ENCODE data around the gene FAM117A. TPM values are rescaled to one million over a fixed set of nuclear protein-coding genes. Genes with fewer than 3 reads are reported as not detected.

FAM117A gene
- total RNA-seq, 1 donor from 2014 or later: 16.5 TPM

DNA sequence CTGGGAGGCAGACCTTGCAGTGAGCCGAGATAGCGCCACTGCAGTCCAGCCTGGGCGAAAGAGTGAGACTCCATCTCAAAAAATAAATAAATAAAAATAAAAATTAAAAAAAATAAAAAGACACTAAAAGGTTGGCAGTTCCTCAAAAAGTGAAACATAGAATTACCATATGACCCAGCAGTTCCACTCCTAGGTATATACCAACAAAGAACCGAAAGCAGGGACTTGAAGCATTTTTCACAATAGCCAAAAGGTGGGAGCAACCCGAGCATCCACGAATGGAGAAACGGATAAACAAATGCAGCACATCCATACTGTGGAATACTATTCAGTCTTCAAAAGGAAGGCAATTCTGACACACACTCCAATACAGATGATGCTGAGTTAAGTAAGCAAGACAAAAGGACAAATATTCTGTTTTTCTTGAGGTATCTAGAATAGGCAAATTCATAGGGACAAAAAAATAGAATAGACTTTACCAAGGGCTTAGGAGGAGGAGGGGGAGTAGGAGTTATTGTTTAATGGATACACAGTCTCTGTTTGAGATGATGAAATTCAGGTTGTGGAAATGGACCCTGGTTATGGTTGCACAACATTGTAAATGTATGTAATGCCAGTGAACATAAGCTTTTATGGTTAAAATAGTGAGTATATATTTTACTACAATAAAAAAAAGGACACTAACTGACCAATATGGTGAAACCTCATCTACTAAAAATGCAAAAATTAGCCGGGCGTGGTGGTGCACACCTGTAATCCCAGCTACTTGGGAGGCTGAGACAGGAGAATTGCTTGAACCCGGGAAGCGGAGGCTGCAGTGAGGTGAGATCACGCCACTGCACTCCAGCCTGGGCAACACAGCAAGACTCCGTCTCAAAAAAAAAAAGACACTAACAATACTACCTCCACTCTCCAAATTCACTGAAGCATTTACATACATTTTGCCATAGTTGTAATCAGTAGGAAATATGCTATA lies 29.1 kb downstream of the FAM117A start:
- Mint-ChIP-seq H3K4me3 (no peak overlapping the region), H3K27me3 (ENCODE audit: low read depth) (no peaks in the 10 kb centered on the region), H3K36me3 (peaks cover 4% of the 10 kb centered on the region), H3K4me1 (peaks cover 5% of the 10 kb centered on the region), H3K9me3 (no peaks in the 10 kb centered on the region), H3K27ac (no peak overlapping the region)
- TF ChIP-seq, protein P1, sequence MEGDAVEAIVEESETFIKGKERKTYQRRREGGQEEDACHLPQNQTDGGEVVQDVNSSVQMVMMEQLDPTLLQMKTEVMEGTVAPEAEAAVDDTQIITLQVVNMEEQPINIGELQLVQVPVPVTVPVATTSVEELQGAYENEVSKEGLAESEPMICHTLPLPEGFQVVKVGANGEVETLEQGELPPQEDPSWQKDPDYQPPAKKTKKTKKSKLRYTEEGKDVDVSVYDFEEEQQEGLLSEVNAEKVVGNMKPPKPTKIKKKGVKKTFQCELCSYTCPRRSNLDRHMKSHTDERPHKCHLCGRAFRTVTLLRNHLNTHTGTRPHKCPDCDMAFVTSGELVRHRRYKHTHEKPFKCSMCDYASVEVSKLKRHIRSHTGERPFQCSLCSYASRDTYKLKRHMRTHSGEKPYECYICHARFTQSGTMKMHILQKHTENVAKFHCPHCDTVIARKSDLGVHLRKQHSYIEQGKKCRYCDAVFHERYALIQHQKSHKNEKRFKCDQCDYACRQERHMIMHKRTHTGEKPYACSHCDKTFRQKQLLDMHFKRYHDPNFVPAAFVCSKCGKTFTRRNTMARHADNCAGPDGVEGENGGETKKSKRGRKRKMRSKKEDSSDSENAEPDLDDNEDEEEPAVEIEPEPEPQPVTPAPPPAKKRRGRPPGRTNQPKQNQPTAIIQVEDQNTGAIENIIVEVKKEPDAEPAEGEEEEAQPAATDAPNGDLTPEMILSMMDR (IDR thresholded peaks at IDR 0.05; ENCODE audit: unreplicated experiment): no peak
- no peak for DNase-seq (ENCODE audit: low spot score in 2 of 2, unreplicated experiment in 2 of 2)

DNA sequence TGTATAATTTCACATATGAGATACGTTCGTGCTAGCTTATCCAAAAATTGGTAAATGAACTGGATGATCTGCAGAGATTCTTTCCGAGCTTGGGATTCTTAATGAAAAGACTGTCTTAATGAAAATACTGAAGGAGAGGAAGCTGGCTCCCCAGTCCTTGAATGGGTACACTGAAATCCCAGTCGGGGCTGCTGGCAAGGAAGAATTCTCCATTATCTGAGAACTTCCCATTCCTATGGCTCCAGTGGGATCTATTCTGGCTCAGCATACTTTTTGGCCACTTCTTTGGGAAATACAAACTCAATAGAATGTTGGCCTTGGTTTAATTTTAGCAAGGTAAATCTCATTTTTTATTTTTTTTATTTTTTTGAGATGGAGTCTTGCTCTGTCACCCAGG lies 32.5 kb downstream of the FAM117A start:
- TF ChIP-seq, protein P1 (IDR thresholded peaks at IDR 0.05; ENCODE audit: unreplicated experiment): no peak
- H3K4me3 Mint-ChIP-seq: no peak overlapping the region
- no peak overlapping the region for H3K27ac Mint-ChIP-seq
- H3K36me3 Mint-ChIP-seq: peaks cover 4% of the 10 kb centered on the region
- H3K9me3 Mint-ChIP-seq: no peaks in the 10 kb centered on the region
- H3K27me3 Mint-ChIP-seq (ENCODE audit: low read depth): no peaks in the 10 kb centered on the region
- H3K4me1 Mint-ChIP-seq: no peaks in the 10 kb centered on the region
- no peak for DNase-seq (ENCODE audit: low spot score in 2 of 2, unreplicated experiment in 2 of 2)

DNA sequence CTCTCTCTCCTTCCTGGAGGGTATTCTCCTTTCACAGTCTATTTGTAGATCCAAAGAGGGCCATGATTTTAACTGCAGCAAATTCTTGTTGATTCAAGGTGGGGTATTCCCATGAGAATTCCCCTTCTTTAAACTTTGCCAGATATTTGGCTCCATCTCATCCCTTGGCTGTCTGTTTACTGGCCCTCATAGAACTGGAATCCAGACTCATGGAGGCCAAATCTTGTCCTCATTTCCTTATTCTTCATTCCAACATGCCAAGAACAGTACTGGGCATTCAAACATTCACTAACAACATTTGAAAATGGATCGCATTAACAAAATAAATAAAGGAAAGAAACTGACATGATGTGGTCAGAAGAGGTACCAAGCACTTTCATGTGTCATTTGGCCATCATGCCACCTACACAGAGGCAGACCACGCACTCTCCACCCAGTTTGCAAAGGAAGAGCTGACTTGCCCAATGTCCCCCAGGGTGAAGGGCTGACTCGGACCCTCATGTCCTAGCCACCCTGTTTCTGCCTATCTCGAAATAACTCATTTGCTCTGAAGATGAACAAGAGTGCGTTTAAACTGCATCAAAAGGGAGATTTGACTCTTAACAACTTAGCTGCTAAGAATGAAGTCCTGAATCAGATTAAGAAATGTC lies 33.0 kb downstream of the FAM117A start:
- H3K27ac Mint-ChIP-seq: no peak overlapping the region
- no peaks in the 10 kb centered on the region for H3K4me1 Mint-ChIP-seq
- TF ChIP-seq, protein P1 (IDR thresholded peaks at IDR 0.05; ENCODE audit: unreplicated experiment): no peak
- H3K4me3 Mint-ChIP-seq: no peak overlapping the region
- H3K36me3 Mint-ChIP-seq: peaks cover 5% of the 10 kb centered on the region
- H3K9me3 Mint-ChIP-seq: no peaks in the 10 kb centered on the region
- no peaks in the 10 kb centered on the region for H3K27me3 Mint-ChIP-seq (ENCODE audit: low read depth)
- DNase-seq (ENCODE audit: low spot score in 2 of 2, unreplicated experiment in 2 of 2): no peak

DNA sequence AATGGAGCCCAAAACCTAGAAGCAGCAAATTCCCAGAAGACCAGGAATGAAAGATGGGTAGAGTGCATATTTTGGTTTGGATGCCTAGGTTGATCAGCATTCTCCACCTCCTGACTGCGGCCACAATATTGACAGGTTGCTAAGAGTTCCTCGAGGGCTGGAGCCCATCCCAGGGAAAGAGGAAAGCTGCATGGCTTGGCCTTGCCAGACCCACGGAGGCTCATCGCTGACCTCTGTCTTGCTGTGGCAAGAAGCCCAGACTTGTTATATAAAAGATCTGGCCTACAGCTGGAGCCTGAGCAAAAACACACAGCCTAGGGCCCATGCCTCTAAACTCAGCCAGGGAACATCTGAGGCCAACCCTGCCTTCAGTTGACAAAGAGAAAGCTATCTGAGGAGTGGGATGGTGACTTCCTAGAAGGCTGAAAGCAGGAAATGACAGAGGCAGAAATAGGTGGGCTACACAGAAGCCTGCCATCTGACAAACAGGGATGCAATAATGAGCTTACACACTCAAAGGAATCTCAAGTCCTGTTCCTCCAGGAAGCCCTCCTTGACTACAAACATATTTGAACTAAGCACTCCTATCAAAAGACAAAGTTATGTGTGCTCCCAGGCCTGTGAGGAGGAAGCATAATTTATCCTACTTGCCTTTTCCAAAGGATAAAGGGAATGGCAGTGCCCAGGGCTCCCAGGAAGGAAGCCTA lies 33.7 kb downstream of the FAM117A start:
- H3K27ac Mint-ChIP-seq: no peak overlapping the region
- no peak for DNase-seq (ENCODE audit: low spot score in 2 of 2, unreplicated experiment in 2 of 2)
- TF ChIP-seq, protein P1 (IDR thresholded peaks at IDR 0.05; ENCODE audit: unreplicated experiment): no peak

DNA sequence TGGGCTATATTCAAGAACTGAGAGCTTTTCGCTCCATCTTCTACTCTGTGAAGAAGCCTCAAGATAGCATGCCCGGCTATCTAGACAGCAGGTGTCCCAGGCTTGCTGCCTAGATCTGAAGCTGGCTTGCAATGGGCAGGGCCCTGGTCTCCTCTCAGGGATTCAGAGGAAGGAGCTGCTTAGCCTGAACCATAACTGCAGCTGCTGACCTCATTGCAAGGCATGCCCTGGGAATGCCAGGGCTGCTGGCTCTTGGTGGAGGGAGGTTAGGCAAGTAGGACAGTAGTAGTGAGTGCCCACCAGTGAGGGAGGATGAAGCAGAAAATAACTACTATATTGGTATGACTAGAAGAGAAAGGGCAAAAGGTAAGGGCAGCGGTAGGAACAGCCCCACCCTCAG lies 34.9 kb downstream of the FAM117A start:
- peaks cover 14% of the 10 kb centered on the region for H3K36me3 Mint-ChIP-seq
- H3K27ac Mint-ChIP-seq: no peak overlapping the region
- peaks cover under 1% of the 10 kb centered on the region for H3K4me1 Mint-ChIP-seq
- H3K4me3 Mint-ChIP-seq: no peak overlapping the region
- TF ChIP-seq, protein P1 (IDR thresholded peaks at IDR 0.05; ENCODE audit: unreplicated experiment): no peak
- peaks cover 5% of the 10 kb centered on the region for H3K9me3 Mint-ChIP-seq
- DNase-seq (ENCODE audit: low spot score in 2 of 2, unreplicated experiment in 2 of 2): no peak
- no peaks in the 10 kb centered on the region for H3K27me3 Mint-ChIP-seq (ENCODE audit: low read depth)

More for the DNA sequence above, 33.7 kb downstream of the FAM117A start:
- H3K36me3 Mint-ChIP-seq: peaks cover 12% of the 10 kb centered on the region
- no peaks in the 10 kb centered on the region for H3K27me3 Mint-ChIP-seq (ENCODE audit: low read depth)
- H3K4me3 Mint-ChIP-seq: no peak overlapping the region
- H3K9me3 Mint-ChIP-seq: peaks cover 4% of the 10 kb centered on the region
- H3K4me1 Mint-ChIP-seq: no peaks in the 10 kb centered on the region

Measured in mesothelial cell of epicardium (in vitro differentiated cells).